ENCODE data around the gene GAGE2A. TPM values are rescaled to one million over a fixed set of nuclear protein-coding genes. Genes with fewer than 3 reads are reported as not detected.
"Not testable (repeated sequence)": the region's sequence is repeated elsewhere in the genome, so short reads cannot be mapped to it uniquely, and the experiment has no call there.

The GAGE2A gene
- not detected for total RNA-seq

GRCh38 chrX:49589196-49589595 is at the start of gene GAGE2A:
Gene GAGE2A (plus strand): TSS chrX:49589496. CDS start chrX:49590651, 1,155 bp downstream.
- DNase-seq = not testable (repeated sequence)

GRCh38 chrX:49541433-49541832 is 47.9 kb upstream of the GAGE2A start, which contains the start of gene GAGE12D:
Gene GAGE12D (plus strand): TSS chrX:49541733. CDS start chrX:49542888, 1,155 bp downstream.
- DNase-seq = not testable (repeated sequence)

GRCh38 chrX:49550989-49551388 is 38.3 kb upstream of the GAGE2A start, which contains the start of gene GAGE12E:
Gene GAGE12E (plus strand): TSS chrX:49551289. CDS start chrX:49552444, 1,155 bp downstream.
- not testable (repeated sequence) for DNase-seq

- DNase-seq = not testable (repeated sequence)
Measured at GRCh38 chrX:49560542-49560941, 28.8 kb upstream of the GAGE2A start, which contains the start of gene GAGE12F. Gene GAGE12F (plus strand): TSS chrX:49560842. CDS start chrX:49561997, 1,155 bp downstream.

- not testable (repeated sequence) for DNase-seq
Measured at GRCh38 chrX:49568728-49569127, 20.6 kb upstream of the GAGE2A start.

- DNase-seq = not testable (repeated sequence)
Measured at GRCh38 chrX:49569152-49569551, 20.1 kb upstream of the GAGE2A start.

- not testable (repeated sequence) for DNase-seq
Measured at GRCh38 chrX:49570100-49570499, 19.2 kb upstream of the GAGE2A start, which contains the start of gene GAGE12G. Gene GAGE12G (plus strand): TSS chrX:49570400. CDS start chrX:49571555, 1,155 bp downstream.

- DNase-seq = not testable (repeated sequence)
Measured at GRCh38 chrX:49579649-49580048, 9.6 kb upstream of the GAGE2A start, which contains the start of gene GAGE12H. Gene GAGE12H (plus strand): TSS chrX:49579949. CDS start chrX:49581104, 1,155 bp downstream.

GRCh38 chrX:49589769-49590478 is 628 bp downstream of the GAGE2A start:
- DNase-seq = not testable (repeated sequence)

- not testable (repeated sequence) for DNase-seq
Measured at GRCh38 chrX:49590488-49590887, 1.2 kb downstream of the GAGE2A start.

- DNase-seq = not testable (repeated sequence)
Measured at GRCh38 chrX:49598720-49599119, 9.4 kb downstream of the GAGE2A start, which contains the start of gene GAGE1. Gene GAGE1 (plus strand): TSS chrX:49599020. CDS start chrX:49600175, 1,155 bp downstream.

GRCh38 chrX:49610718-49611310 is 21.5 kb downstream of the GAGE2A start:
- DNase-seq = no peak

GRCh38 chrX:49618574-49618973 is 29.3 kb downstream of the GAGE2A start:
- no peak for DNase-seq

GRCh38 chrX:49627086-49627777 is 37.9 kb downstream of the GAGE2A start:
- no peak for DNase-seq

GRCh38 chrX:49644991-49645637 is 55.8 kb downstream of the GAGE2A start:
- no peak for DNase-seq

Other genes with a start within 250 kb of the GAGE2A start
- gene GAGE12C, start 57.3 kb upstream of the GAGE2A start, total RNA-seq = not detected
- gene GAGE12D, start 47.8 kb upstream of the GAGE2A start, total RNA-seq = not detected
- gene GAGE12E, start 38.2 kb upstream of the GAGE2A start, total RNA-seq = not detected
- gene GAGE12F, start 28.7 kb upstream of the GAGE2A start, total RNA-seq = not detected
- gene GAGE12G, start 19.1 kb upstream of the GAGE2A start, total RNA-seq = not detected
- gene GAGE12H, start 9.5 kb upstream of the GAGE2A start, total RNA-seq = not detected
- not detected for gene GAGE1, start 9.5 kb downstream of the GAGE2A start, total RNA-seq
- not detected for gene PAGE1, start 106.5 kb downstream of the GAGE2A start, total RNA-seq
- not detected for gene PAGE4, start 239.8 kb downstream of the GAGE2A start, total RNA-seq

All from occipital lobe (tissue), 2 donors.